ENCODE measurements around the gene CHAC2. TPM values are rescaled to one million over a fixed set of nuclear protein-coding genes. Genes with fewer than 3 reads are reported as not detected.
A peak's percentile ranks its signal among the peaks of the same experiment; 100 is the strongest.

Gene CHAC2
- total and polyA plus RNA-seq, 9 of the 15 experiments (the other 6 are each of a cell fraction or from before 2014, with no cell fraction given), result 9.8 to 35.6 (median 18.2) TPM

DNA sequence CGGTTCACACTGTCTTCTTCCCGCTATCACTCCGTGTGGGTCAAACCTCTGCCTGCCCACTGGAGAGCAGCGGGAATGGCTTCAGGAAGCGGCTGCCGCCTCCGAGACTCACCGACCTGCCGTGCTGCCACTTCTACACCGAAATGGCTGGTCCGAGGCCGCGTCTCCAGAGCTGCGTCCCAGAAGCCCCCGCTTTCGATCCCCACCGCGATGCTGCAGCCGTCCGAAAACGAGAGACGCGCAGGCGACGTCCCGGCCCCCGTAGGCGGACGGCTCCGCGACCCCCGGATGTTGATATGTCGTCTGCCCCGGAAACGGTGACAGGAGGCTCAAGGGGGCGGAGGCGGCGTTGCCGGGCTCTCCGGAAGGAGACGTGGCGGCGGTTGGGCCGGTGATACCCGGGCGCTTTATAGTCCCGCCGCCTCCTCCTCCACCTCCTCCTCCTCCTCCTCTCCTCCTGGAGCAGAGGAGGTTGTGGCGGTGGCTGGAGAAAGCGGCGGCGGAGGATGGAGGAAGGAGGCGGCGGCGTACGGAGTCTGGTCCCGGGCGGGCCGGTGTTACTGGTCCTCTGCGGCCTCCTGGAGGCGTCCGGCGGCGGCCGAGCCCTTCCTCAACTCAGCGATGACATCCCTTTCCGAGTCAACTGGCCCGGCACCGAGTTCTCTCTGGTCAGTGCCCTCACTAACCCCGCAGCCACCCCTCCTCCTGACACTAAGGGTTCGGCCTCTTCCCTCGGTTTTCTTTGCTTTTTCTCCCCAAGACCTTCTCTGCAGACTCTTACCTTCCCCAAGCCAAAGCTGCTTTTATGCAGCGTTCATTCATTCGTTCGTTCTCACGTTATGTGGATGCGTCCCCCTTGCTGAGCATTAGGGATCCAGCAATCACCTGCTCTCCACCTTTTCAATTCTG is 19.4 kb downstream of the CHAC2 start, which contains the start of the genes ASB3 and ERLEC1 (continued):
- TF ChIP-seq FOXP1 (CRISPR knock-in tag; IDR thresholded peaks at IDR 0.05) (peak; percentile 72; the same call in 1 of the 2 replicates), ZNF785 (CRISPR knock-in tag; IDR thresholded peaks at IDR 0.05) (no peak), SMARCA5 (IDR thresholded peaks at IDR 0.05) (no peak), EP300 (IDR thresholded peaks at IDR 0.05; ENCODE audit: low read length) (no peak; the same call in 1 of the 2 replicates), MYNN (IDR thresholded peaks at IDR 0.05) (0 out of 2 replicates have a peak, but pooled peaks have one; percentile 27), MYNN (CRISPR knock-in tag; IDR thresholded peaks at IDR 0.05) (no peak), PML (IDR thresholded peaks at IDR 0.05; ENCODE audit: low read length) (peak; percentile 48; the same call in 1 of the 2 replicates), NFIX (CRISPR knock-in tag; IDR thresholded peaks at IDR 0.05; ENCODE audit: low read depth) (no peak), TFAM (CRISPR knock-in tag; conservative IDR thresholded peaks at IDR 0.05) (no peak), HDAC6 (IDR thresholded peaks at IDR 0.05; ENCODE audit: low read depth, low read length) (no peak), BRF1 (IDR thresholded peaks at IDR 0.05; ENCODE audit: borderline replicate concordance, extremely low read depth, insufficient read length) (no peak), ETV6 (IDR thresholded peaks at IDR 0.05; ENCODE audit: borderline replicate concordance in 1 of 2, low read depth in 2 of 2, low read length in 1 of 2) (no peak), ETV6 (CRISPR knock-in tag; IDR thresholded peaks at IDR 0.05; ENCODE audit: borderline replicate concordance) (no peak), HNRNPK (IDR thresholded peaks at IDR 0.05; ENCODE audit: low read depth, low read length, poor library complexity, severe bottlenecking) (no peak), HDAC1 (IDR thresholded peaks at IDR 0.05) (peak in 1 of 2 experiments; percentile 66; a peak in 2 of 4 replicates), ZZZ3 (IDR thresholded peaks at IDR 0.05) (no peak)
- TF ChIP-seq, protein P1, sequence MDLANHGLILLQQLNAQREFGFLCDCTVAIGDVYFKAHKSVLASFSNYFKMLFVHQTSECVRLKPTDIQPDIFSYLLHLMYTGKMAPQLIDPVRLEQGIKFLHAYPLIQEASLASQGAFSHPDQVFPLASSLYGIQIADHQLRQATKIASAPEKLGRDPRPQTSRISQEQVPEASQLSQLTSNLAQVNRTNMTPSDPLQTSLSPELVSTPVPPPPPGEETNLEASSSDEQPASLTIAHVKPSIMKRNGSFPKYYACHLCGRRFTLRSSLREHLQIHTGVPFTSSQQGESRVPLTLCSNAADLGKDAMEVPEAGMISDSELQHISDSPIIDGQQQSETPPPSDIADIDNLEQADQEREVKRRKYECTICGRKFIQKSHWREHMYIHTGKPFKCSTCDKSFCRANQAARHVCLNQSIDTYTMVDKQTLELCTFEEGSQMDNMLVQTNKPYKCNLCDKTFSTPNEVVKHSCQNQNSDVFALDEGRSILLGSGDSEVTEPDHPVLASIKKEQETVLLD (IDR thresholded peaks at IDR 0.05), result 0 out of 2 replicates have a peak, but pooled peaks have one; percentile 24
- TF ChIP-seq, protein P2, sequence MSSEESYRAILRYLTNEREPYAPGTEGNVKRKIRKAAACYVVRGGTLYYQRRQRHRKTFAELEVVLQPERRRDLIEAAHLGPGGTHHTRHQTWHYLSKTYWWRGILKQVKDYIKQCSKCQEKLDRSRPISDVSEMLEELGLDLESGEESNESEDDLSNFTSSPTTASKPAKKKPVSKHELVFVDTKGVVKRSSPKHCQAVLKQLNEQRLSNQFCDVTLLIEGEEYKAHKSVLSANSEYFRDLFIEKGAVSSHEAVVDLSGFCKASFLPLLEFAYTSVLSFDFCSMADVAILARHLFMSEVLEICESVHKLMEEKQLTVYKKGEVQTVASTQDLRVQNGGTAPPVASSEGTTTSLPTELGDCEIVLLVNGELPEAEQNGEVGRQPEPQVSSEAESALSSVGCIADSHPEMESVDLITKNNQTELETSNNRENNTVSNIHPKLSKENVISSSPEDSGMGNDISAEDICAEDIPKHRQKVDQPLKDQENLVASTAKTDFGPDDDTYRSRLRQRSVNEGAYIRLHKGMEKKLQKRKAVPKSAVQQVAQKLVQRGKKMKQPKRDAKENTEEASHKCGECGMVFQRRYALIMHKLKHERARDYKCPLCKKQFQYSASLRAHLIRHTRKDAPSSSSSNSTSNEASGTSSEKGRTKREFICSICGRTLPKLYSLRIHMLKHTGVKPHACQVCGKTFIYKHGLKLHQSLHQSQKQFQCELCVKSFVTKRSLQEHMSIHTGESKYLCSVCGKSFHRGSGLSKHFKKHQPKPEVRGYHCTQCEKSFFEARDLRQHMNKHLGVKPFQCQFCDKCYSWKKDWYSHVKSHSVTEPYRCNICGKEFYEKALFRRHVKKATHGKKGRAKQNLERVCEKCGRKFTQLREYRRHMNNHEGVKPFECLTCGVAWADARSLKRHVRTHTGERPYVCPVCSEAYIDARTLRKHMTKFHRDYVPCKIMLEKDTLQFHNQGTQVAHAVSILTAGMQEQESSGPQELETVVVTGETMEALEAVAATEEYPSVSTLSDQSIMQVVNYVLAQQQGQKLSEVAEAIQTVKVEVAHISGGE (CRISPR knock-in tag; IDR thresholded peaks at IDR 0.05), result peak in 2 of 3 experiments; percentile 81 to 90; a peak in 4 of 6 replicates
- TF ChIP-seq, protein P3, sequence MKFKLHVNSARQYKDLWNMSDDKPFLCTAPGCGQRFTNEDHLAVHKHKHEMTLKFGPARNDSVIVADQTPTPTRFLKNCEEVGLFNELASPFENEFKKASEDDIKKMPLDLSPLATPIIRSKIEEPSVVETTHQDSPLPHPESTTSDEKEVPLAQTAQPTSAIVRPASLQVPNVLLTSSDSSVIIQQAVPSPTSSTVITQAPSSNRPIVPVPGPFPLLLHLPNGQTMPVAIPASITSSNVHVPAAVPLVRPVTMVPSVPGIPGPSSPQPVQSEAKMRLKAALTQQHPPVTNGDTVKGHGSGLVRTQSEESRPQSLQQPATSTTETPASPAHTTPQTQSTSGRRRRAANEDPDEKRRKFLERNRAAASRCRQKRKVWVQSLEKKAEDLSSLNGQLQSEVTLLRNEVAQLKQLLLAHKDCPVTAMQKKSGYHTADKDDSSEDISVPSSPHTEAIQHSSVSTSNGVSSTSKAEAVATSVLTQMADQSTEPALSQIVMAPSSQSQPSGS (CRISPR knock-in tag; IDR thresholded peaks at IDR 0.05), result no peak

Measured in K562 (cell line).